Heart left ventricle (tissue), 16 donors: ENCODE results near the gene PNRC1. TPM values are rescaled to one million over a fixed set of nuclear protein-coding genes. Genes with fewer than 3 reads are reported as not detected.
"Not testable (repeated sequence)": the region's sequence is repeated elsewhere in the genome, so short reads cannot be mapped to it uniquely, and the experiment has no call there.

ENCODE experiments used
- ATAC-seq, 4 donors: fragments of 200-7000 bp; cut with Tn5 transposase; one replicate each; pipeline ENCODE4 v1.9.1; 2020 to 2022; ENCODE audit warnings: moderate library complexity in 4 of 4, mild to moderate bottlenecking in 3 of 4, moderate number of reproducible peaks in 1 of 4
- DNase-seq, 5 donors: peaks; one replicate each; pipeline ENCODE4 v3.0.0-alpha.2; 2020
- H3K27ac ChIP-seq, 12 donors: fragments of 200-600 bp; sonication (generic) in 4 of 12; one replicate each; pipeline versions ENCODE4 v1.5.0 to v1.8.0; 2016 to 2022; ENCODE audit warnings: mild to moderate bottlenecking in 2 of 12
- H3K27me3 ChIP-seq, 9 donors: fragments of 200-600 bp; sonication (generic) in 2 of 9; one replicate each; pipeline versions ENCODE4 v1.5.1 to v1.8.0; 2016 to 2022; ENCODE audit warnings: mild to moderate bottlenecking in 3 of 9
- H3K36me3 ChIP-seq, 9 donors: fragments of 200-600 bp; sonication (generic) in 2 of 9; one replicate each; pipeline versions ENCODE4 v1.5.0 to v1.8.0; 2018 to 2022; ENCODE audit warnings: mild to moderate bottlenecking in 2 of 9
- H3K4me1 ChIP-seq, 12 donors: fragments of 200-600 bp; sonication (generic) in 4 of 12; one replicate each; pipeline versions ENCODE4 v1.5.0 to v1.8.0; 2016 to 2022; ENCODE audit warnings: mild to moderate bottlenecking in 3 of 12
- H3K4me3 ChIP-seq, 12 donors: fragments of 200-600 bp; sonication (generic) in 4 of 12; one replicate each; pipeline versions ENCODE4 v1.5.0 to v1.8.0; 2017 to 2022; ENCODE audit warnings: mild to moderate bottlenecking in 9 of 12, moderate library complexity in 4 of 12
- H3K9me3 ChIP-seq, 12 donors: fragments of 200-600 bp; sonication (generic) in 4 of 12; one replicate each; pipeline versions ENCODE4 v1.5.0 to v1.8.0; 2016 to 2022; ENCODE audit warnings: mild to moderate bottlenecking in 1 of 12
- POLR2A ChIP-seq, 2 donors: fragments of 450-650 bp; IDR thresholded peaks; one replicate each; pipeline ENCODE4 v1.6.1; 2017; ENCODE audit warnings: antibody characterized with exemption in 2 of 2, mild to moderate bottlenecking in 2 of 2, moderate library complexity in 2 of 2
- WGBS, 4 donors: extraction: QIAGEN DNeasy Blood & Tissue Kit in 2 of 4; methylation state at CpG; one replicate each; pipeline versions ENCODE4 v1.1.5 to v1.1.7; 2013 to 2018; 5-methylcytosine and 5-hydroxymethylcytosine counted together
- intact Hi-C, 10 donors: fragments of 100-400 bp; cut with DNase I; formaldehyde crosslinking; loops; one replicate each; pipeline versions ENCODE4 v1.11.1 to v1.14.2; 2022
- polyA plus RNA-seq, 2 donors: library from polyadenylated mRNA; stranded (reverse); fragments of 200-250 nt; gene quantifications; one replicate each; pipeline ENCODE4 v1.2.3, GENCODE V29; 2013
- total RNA-seq, 9 donors: library from RNA; depleted of rRNA in 2 of 9; stranded (reverse); fragments of >200 nt in 2 of 9; fragmentation: NEBNext Ultra II Directional in 3 of 9; extraction: Animal tissue kit (Norgen Biotek cat#: 25700) in 3 of 9; gene quantifications; one replicate each; pipeline versions ENCODE4 v1.1.0 to v1.2.4, GENCODE V29; 2016 to 2023
- TF ChIP-seq, protein P1 (sequence below), 12 donors: fragments of 200-600 bp; sonication (generic) in 4 of 12; IDR thresholded peaks; one replicate each; pipeline versions ENCODE4 v1.5.0 to v1.8.0; 2018 to 2022; ENCODE audit warnings: antibody characterized with exemption in 12 of 12, mild to moderate bottlenecking in 5 of 12
- donor health status: ischemic (EF 13 %, LVEDD 7.1; RV severe dilation, severe dysfunction).
- donor health status: healthy with polysubstance abuse.
- donor health status: DM: no; HTN: yes; CAD: no.
- donor health status: DM: no; HTN: no; CAD: no.
- donor health status: ischemic (EF 25% LVEDD 6.9; RV normal size, moderate dysfunction).
- donor health status: ischemic (EF 25% LVEDD 5.7; RV mildly dilated, moderate dysfunction).
- donor health status: healthy.
- donor health status: DM: yes; HTN: yes; CAD: no.
- donor health status: ischemic (EF 35%, LVEDD 5.7; RV mildly dilated, moderate dysfunction).
- donor health status: nonischemic (EF 11% LVEDD 7.7; RV severe dilation, severe dysfunction).
- donor health status: DM: yes; HTN: yes; CAD: no.
- donor health status: PGD.
- donor health status: ischemic (EF 29% LVEDD 5.4; RV normal size, mild dysfunction).
- donor health status: nonischemic (EF 23%, LVEDD 6.1; RV moderate dilation, normal function).

Gene PNRC1
- total and polyA plus RNA-seq, 11 donors = 46.1 to 280 (median 183) TPM

DNA sequence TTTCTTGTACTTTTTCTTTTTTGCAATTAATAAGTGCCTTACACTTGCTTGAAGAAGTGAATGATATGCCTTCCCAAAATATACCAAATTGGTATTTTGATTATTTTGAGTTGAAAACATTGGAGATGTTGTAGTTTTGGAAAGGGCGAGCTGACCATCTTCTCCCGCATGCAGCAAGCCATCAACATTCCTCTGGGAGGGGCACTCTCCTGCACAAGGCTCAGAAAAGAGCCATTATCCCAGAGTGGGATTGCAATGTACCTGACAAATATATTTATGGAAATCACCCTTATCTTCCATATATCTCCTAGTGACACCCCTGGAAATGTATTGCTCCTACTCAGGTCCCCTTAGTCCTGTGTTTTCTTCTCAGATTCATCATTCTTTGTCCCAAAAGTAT is 22.8 kb upstream of the PNRC1 start:
- H3K27me3 ChIP-seq = no peaks in the 10 kb centered on the region
- TF ChIP-seq, protein P1, sequence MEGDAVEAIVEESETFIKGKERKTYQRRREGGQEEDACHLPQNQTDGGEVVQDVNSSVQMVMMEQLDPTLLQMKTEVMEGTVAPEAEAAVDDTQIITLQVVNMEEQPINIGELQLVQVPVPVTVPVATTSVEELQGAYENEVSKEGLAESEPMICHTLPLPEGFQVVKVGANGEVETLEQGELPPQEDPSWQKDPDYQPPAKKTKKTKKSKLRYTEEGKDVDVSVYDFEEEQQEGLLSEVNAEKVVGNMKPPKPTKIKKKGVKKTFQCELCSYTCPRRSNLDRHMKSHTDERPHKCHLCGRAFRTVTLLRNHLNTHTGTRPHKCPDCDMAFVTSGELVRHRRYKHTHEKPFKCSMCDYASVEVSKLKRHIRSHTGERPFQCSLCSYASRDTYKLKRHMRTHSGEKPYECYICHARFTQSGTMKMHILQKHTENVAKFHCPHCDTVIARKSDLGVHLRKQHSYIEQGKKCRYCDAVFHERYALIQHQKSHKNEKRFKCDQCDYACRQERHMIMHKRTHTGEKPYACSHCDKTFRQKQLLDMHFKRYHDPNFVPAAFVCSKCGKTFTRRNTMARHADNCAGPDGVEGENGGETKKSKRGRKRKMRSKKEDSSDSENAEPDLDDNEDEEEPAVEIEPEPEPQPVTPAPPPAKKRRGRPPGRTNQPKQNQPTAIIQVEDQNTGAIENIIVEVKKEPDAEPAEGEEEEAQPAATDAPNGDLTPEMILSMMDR (IDR thresholded peaks at IDR 0.05) = no peak
- no peaks in the 10 kb centered on the region for H3K9me3 ChIP-seq
- H3K36me3 ChIP-seq = no peaks in the 10 kb centered on the region
- H3K4me3 ChIP-seq = no peak overlapping the region
- ATAC-seq = no peak
- DNase-seq = no peak
- WGBS, 4 donors = 79 to 88% (median 84%) methylated on average over 2 of the region's 2 CpGs
- intact Hi-C loops = no loop called here
- no peaks in the 10 kb centered on the region for H3K4me1 ChIP-seq
- H3K27ac ChIP-seq = no peak overlapping the region

DNA sequence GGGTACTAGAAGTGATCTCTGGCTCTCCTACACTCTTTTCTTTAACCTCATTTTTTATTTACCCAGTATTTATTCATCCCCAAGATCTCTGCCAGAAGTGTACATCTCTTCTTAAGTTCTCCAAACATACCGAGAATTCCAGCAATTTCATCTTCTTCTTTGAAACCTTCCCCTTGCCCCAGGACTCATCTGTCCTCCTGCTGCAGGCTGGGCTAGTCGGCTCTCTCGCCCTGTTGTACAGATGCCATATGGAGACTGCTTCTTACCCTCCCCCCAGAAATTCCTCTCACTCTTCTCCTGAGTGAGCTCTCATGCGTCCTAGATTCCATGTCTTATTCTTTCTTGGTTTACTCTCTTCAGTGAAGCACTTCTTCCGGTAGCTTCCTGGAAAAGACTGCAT is 21.9 kb upstream of the PNRC1 start:
- no peak overlapping the region for H3K27ac ChIP-seq
- ATAC-seq = no peak
- no peaks in the 10 kb centered on the region for H3K36me3 ChIP-seq
- intact Hi-C loops = no loop called here
- no peak overlapping the region for H3K4me3 ChIP-seq
- H3K27me3 ChIP-seq = no peaks in the 10 kb centered on the region
- H3K9me3 ChIP-seq = no peaks in the 10 kb centered on the region
- DNase-seq = no peak
- 56 to 72% (median 63%) methylated on average over 5 of the region's 5 CpGs for whole genome bisulfite sequencing, 4 donors
- no peak for TF ChIP-seq POLR2A (IDR thresholded peaks at IDR 0.05)
- TF ChIP-seq, protein P1 (IDR thresholded peaks at IDR 0.05) = no peak
- H3K4me1 ChIP-seq = no peaks in the 10 kb centered on the region

DNA sequence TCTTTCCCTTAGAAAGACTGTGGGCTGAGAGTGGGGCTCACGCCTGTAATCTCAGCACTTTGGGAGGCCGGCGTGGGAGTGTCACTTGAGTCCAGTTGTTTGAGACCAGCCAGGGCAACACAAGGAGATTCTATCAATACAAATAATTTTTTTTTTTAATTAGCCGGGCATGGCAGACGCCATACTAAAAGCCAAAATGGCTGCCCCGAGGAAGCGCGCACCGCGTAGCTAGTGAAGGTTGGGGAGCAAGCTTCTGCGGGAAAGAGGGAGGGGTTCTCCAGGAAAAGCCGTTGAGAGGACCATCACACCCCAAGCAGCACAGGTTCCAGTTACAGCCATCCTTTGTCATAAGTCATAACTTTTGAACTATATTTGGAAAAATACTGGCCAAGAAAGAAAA is 21.3 kb upstream of the PNRC1 start:
- no peak overlapping the region for H3K27ac ChIP-seq
- no peaks in the 10 kb centered on the region for H3K4me1 ChIP-seq
- DNase-seq = no peak
- H3K36me3 ChIP-seq = no peaks in the 10 kb centered on the region
- 94 to 96% (median 95%) methylated on average over 12 of the region's 12 CpGs for WGBS, 4 donors
- no peak overlapping the region for H3K4me3 ChIP-seq
- intact Hi-C loops = no loop called here
- no peak for ATAC-seq
- TF ChIP-seq POLR2A (IDR thresholded peaks at IDR 0.05) = no peak
- TF ChIP-seq, protein P1 (IDR thresholded peaks at IDR 0.05) = no peak
- no peaks in the 10 kb centered on the region for H3K9me3 ChIP-seq
- H3K27me3 ChIP-seq = no peaks in the 10 kb centered on the region

DNA sequence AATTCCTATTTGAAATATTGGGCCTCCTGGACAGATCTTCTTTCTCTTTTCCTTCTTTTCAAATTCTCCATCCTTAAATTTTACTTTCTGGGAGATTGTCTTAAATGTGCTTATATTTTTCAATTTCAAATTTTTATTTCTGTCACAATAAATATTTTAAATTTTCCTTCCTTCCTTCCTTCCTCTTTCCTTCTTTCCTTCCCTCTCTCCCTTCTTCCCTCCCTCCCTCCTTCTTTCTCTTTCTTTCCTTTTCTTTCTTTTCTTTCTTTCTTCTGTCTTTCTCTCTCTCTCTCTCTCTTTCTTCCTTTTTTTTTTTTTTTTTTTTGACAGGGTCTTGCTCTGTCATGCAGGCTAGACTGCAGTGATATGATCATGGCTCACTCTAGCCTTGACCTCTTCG is 16.7 kb upstream of the PNRC1 start:
- WGBS, 4 donors = 90 to 100% (median 98%) methylated on average over 1 of the region's 1 CpG

DNA sequence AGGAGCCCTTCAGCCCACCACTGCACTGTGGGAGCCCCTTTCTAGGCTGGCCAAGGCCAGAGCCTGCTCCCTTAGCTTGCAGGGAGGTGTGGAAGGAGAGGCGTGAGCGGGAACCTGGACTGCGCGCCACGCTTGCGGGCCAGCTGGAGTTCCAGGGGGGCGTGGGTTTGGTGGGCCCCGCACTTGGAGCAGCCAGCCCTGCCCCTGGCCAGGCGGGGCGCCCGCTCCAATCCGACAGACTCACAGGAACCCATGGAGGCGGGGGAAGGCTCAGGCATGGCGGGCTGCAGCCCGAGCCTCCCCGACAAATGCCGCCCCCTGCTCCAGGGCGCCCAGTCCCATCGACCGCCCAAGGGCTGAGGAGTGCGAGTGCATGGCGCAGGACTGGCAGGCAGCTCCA is 15.6 kb upstream of the PNRC1 start:
- H3K9me3 ChIP-seq, intact Hi-C loops, ATAC-seq, H3K27ac ChIP-seq, H3K27me3 ChIP-seq, H3K36me3 ChIP-seq, DNase-seq, H3K4me3 ChIP-seq, H3K4me1 ChIP-seq: not testable (repeated sequence)
- 83 to 100% (median 95%) methylated on average over 1 to 22 of the region's 22 CpGs for WGBS, 4 donors

More for the DNA sequence above, 16.7 kb upstream of the PNRC1 start:
- Histone ChIP-seq H3K4me1 (peaks cover 0 to 5% (median 0%) of the 10 kb centered on the region in 12 donors), H3K9me3 (no peaks in the 10 kb centered on the region), H3K27ac (no peak overlapping the region), H3K27me3 (no peaks in the 10 kb centered on the region), H3K4me3 (no peak overlapping the region), H3K36me3 (no peaks in the 10 kb centered on the region)
- no peak for TF ChIP-seq POLR2A (IDR thresholded peaks at IDR 0.05)
- TF ChIP-seq, protein P1 (IDR thresholded peaks at IDR 0.05) = no peak
- intact Hi-C loops = no loop called here
- ATAC-seq = no peak
- no peak for DNase-seq

DNA sequence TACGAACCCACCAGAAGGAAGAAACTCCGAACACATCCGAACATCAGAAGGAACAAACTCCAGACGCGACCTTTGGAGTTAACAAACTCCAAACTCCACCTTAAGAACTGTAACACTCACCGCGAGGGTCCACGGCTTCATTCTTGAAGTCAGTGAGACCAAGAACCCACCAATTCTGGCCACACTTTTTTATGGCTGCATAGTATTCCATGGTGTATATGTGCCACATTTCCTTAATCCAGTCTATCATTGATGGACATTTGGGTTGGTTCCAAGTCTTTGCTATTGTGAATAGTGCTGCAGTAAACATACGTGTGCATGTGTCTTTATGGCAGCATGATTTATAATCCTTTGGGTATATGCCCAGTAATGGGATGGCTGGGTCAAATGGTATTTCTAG is 14.4 kb upstream of the PNRC1 start:
- H3K4me1 ChIP-seq, intact Hi-C loops: not testable (repeated sequence)
- 93 to 96% (median 94%) methylated on average over 9 of the region's 9 CpGs for WGBS, 4 donors

More for the DNA sequence above, 14.4 kb upstream of the PNRC1 start:
- not testable (repeated sequence) for DNase-seq, H3K9me3 ChIP-seq, H3K36me3 ChIP-seq, ATAC-seq, H3K27me3 ChIP-seq, H3K27ac ChIP-seq, H3K4me3 ChIP-seq
